ENCODE measurements around the gene SLC25A18.
"Not testable (repeated sequence)": the region's sequence is repeated elsewhere in the genome, so short reads cannot be mapped to it uniquely, and the experiment has no call there.

Gene SLC25A18

DNA sequence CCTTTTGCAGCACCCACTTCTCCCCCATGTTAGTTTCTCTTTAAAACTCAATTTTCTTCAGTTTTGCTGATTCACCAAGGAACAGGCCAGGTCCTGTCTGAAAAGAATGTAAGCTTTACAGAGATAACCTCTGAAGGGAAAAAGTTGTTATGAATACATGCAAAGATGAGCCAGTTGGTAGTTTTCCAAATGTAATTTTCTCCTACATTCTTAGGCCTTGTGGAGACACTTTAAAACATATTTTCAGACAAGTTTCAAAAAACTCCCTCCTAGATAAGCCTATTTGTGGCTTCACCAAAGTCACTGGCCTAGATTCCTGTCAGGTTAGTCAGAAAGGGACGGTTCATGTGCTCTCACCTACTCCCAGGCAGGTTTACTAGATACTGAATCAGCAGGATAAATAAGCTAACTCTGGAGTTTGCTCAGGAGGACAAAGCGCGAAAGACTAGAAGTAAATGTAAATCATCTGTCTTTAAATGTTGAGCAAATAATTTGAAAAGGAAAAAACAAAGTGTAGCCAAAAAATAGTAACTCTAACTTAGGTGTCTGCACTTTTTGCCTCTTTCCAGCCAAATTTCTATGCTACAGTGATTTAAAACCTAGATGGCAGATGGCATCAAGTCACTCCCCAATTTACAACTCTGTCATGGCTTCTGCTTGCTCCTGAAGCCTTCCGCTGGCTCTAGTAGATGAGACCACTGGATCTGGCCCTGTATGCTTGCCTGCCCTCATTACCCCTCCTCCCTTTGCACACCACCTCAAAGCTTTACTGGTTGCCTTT lies 70.1 kb downstream of the SLC25A18 start:
- Histone ChIP-seq H3F3A (ENCODE audit: insufficient read depth, low read length) (peaks cover 15% of the 10 kb centered on the region), H3K9ac (ENCODE audit: low read length) (no peak overlapping the region), H3K79me2 (ENCODE audit: low read length) (peaks cover 9% of the 10 kb centered on the region), H3K27me3 (replicated peaks; ENCODE audit: insufficient read depth, low read length) (no peaks in the 10 kb centered on the region), H3K9me2 (replicated peaks; ENCODE audit: insufficient read depth, low read length) (no peaks in the 10 kb centered on the region), H3K36me3 (replicated peaks; ENCODE audit: insufficient read depth, low read length) (no peaks in the 10 kb centered on the region), H3K4me3 (ENCODE audit: low read length) (no peak overlapping the region), H3K27ac (ENCODE audit: low read length) (no peak overlapping the region), H3K4me1 (ENCODE audit: low read length) (peaks cover 4% of the 10 kb centered on the region; the same call in 1 of the 2 replicates), H3K9me3 (replicated peaks; ENCODE audit: insufficient read depth, low read length) (no peaks in the 10 kb centered on the region), H2AFZ (ENCODE audit: low read length) (no peak overlapping the region), H3K4me2 (ENCODE audit: low read depth, low read length) (no peak overlapping the region), H4K20me1 (ENCODE audit: insufficient read depth, low read length) (no peaks in the 10 kb centered on the region)
- TF ChIP-seq EZH2 (optimal IDR thresholded peaks at IDR 0.05; ENCODE audit: low read depth, low read length), result no peak
- TF ChIP-seq, protein P1, sequence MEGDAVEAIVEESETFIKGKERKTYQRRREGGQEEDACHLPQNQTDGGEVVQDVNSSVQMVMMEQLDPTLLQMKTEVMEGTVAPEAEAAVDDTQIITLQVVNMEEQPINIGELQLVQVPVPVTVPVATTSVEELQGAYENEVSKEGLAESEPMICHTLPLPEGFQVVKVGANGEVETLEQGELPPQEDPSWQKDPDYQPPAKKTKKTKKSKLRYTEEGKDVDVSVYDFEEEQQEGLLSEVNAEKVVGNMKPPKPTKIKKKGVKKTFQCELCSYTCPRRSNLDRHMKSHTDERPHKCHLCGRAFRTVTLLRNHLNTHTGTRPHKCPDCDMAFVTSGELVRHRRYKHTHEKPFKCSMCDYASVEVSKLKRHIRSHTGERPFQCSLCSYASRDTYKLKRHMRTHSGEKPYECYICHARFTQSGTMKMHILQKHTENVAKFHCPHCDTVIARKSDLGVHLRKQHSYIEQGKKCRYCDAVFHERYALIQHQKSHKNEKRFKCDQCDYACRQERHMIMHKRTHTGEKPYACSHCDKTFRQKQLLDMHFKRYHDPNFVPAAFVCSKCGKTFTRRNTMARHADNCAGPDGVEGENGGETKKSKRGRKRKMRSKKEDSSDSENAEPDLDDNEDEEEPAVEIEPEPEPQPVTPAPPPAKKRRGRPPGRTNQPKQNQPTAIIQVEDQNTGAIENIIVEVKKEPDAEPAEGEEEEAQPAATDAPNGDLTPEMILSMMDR (IDR thresholded peaks at IDR 0.05; ENCODE audit: low read length), result no peak
- no peak for TF ChIP-seq EZH2phosphoT487 (IDR thresholded peaks at IDR 0.05; ENCODE audit: low read length)
- no peak for DNase-seq

DNA sequence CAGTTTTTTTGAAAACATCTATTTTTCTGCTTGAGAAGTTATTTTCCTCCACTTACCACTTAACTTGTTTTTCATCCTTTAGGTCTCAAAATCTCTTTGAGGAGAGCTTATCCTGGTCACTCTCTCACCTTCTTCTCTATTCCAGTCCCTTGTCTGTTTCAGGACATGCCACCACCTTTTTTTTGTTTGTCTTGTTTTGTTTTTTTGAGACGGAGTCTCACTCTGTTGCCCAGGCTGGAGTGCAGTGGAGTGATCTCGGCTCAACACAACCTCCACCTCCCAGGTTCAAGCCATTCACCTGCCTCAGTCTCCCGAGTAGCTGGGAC lies 70.7 kb downstream of the SLC25A18 start:
- H3K27ac ChIP-seq (ENCODE audit: low read length), result no peak overlapping the region
- no peak overlapping the region for H3K4me3 ChIP-seq (ENCODE audit: low read length)
- no peak overlapping the region for H3K9ac ChIP-seq (ENCODE audit: low read length)
- H3K36me3 ChIP-seq (replicated peaks; ENCODE audit: insufficient read depth, low read length), result no peaks in the 10 kb centered on the region
- peaks cover 4% of the 10 kb centered on the region; the same call in 1 of the 2 replicates for H3K4me1 ChIP-seq (ENCODE audit: low read length)
- no peaks in the 10 kb centered on the region for H3K9me2 ChIP-seq (replicated peaks; ENCODE audit: insufficient read depth, low read length)
- H3K4me2 ChIP-seq (ENCODE audit: low read depth, low read length), result no peak overlapping the region
- H3K27me3 ChIP-seq (replicated peaks; ENCODE audit: insufficient read depth, low read length), result no peaks in the 10 kb centered on the region
- H2AFZ ChIP-seq (ENCODE audit: low read length), result no peak overlapping the region
- DNase-seq, result no peak
- peaks cover 16% of the 10 kb centered on the region for H3F3A ChIP-seq (ENCODE audit: insufficient read depth, low read length)
- H4K20me1 ChIP-seq (ENCODE audit: insufficient read depth, low read length), result no peaks in the 10 kb centered on the region
- H3K79me2 ChIP-seq (ENCODE audit: low read length), result peaks cover 10% of the 10 kb centered on the region
- TF ChIP-seq, protein P1 (IDR thresholded peaks at IDR 0.05; ENCODE audit: low read length), result no peak
- no peaks in the 10 kb centered on the region for H3K9me3 ChIP-seq (replicated peaks; ENCODE audit: insufficient read depth, low read length)

DNA sequence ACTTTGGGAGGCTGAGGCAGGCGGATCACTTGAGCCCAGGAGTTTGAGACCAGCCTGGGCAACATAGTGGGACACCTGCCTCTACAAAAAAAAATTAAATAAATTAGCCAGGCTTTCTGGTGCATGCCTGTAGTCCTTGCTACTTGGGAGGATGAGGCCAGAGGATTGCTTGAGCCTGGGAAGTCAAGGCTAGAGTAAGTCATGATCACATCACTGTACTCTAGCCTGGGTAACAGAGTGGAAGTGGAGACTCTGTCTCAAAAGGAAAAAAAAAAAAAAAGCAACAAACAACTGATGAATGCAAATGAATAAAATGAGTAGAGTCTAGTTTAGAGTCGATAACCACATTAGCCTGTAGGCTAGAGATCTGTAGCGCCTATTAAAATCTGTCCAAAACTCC lies 71.4 kb downstream of the SLC25A18 start:
- H2AFZ ChIP-seq (ENCODE audit: low read length), result no peak overlapping the region
- peaks cover 4% of the 10 kb centered on the region; the same call in 1 of the 2 replicates for H3K4me1 ChIP-seq (ENCODE audit: low read length)
- H3K36me3 ChIP-seq (replicated peaks; ENCODE audit: insufficient read depth, low read length), result no peaks in the 10 kb centered on the region
- peaks cover 18% of the 10 kb centered on the region for H3F3A ChIP-seq (ENCODE audit: insufficient read depth, low read length)
- H3K4me2 ChIP-seq (ENCODE audit: low read depth, low read length), result no peak overlapping the region
- no peak for DNase-seq
- peaks cover 11% of the 10 kb centered on the region for H3K79me2 ChIP-seq (ENCODE audit: low read length)
- no peak overlapping the region for H3K27ac ChIP-seq (ENCODE audit: low read length)
- H3K4me3 ChIP-seq (ENCODE audit: low read length), result no peak overlapping the region
- H3K27me3 ChIP-seq (replicated peaks; ENCODE audit: insufficient read depth, low read length), result no peaks in the 10 kb centered on the region
- TF ChIP-seq EZH2phosphoT487 (IDR thresholded peaks at IDR 0.05; ENCODE audit: low read length) (no peak), EZH2 (optimal IDR thresholded peaks at IDR 0.05; ENCODE audit: low read depth, low read length) (no peak)
- TF ChIP-seq, protein P1 (IDR thresholded peaks at IDR 0.05; ENCODE audit: low read length), result no peak
- H3K9ac ChIP-seq (ENCODE audit: low read length), result no peak overlapping the region
- H3K9me3 ChIP-seq (replicated peaks; ENCODE audit: insufficient read depth, low read length), result no peaks in the 10 kb centered on the region
- no peaks in the 10 kb centered on the region for H4K20me1 ChIP-seq (ENCODE audit: insufficient read depth, low read length)
- H3K9me2 ChIP-seq (replicated peaks; ENCODE audit: insufficient read depth, low read length), result no peaks in the 10 kb centered on the region

DNA sequence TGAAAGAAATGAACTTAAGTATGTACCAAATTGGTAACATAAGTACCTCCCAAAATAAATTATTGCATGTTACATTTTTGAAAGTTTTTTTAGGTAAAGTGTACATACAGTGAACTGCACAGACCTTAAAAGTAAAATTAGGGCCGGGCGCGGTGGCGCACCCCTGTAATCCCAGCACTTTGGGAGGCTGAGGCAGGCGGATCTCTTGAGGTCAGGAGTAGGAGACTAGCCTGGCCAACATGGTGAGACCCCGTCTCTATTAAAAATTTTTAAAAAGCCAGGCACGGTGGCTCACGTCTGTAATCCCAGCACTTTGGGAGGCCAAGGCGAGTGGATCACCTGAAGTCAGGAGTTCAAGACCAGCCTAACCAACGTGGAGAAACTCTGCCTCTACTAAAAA lies 73.6 kb downstream of the SLC25A18 start:
- H3K9me3 ChIP-seq (replicated peaks; ENCODE audit: insufficient read depth, low read length); H3K27me3 ChIP-seq (replicated peaks; ENCODE audit: insufficient read depth, low read length); DNase-seq; H3K4me3 ChIP-seq (ENCODE audit: low read length); H3K4me2 ChIP-seq (ENCODE audit: low read depth, low read length); H3K27ac ChIP-seq (ENCODE audit: low read length); H3K36me3 ChIP-seq (replicated peaks; ENCODE audit: insufficient read depth, low read length); H4K20me1 ChIP-seq (ENCODE audit: insufficient read depth, low read length); H3K9me2 ChIP-seq (replicated peaks; ENCODE audit: insufficient read depth, low read length); H3K9ac ChIP-seq (ENCODE audit: low read length); H3K4me1 ChIP-seq (ENCODE audit: low read length); H2AFZ ChIP-seq (ENCODE audit: low read length): not testable (repeated sequence)
- peaks cover 28% of the 10 kb centered on the region for H3K79me2 ChIP-seq (ENCODE audit: low read length)
- peaks cover 18% of the 10 kb centered on the region for H3F3A ChIP-seq (ENCODE audit: insufficient read depth, low read length)

All from MM.1S (cell line).